ENCODE measurements around the gene N4BP2L1.
"Not testable (repeated sequence)": the region's sequence is repeated elsewhere in the genome, so short reads cannot be mapped to it uniquely, and the experiment has no call there.

N4BP2L1 gene

DNA sequence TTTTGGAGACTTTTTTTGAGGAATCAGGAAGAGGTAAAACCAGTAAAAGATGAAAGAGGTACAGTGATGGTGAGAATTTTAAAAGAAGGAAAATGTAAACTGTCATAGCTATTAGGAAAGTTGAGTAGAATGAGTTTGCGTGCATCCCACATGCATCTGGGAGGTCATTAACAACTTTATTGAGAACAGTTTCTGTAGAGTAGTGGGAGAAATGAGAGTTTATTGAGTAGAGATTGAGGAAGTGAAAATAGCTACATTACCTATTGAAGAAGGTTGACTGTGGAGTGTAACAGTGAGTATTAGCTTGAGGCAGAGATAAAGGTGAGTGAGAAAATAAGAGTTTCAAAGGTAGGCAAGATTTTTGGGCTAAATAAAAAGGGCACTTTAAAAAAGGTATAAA lies 73.9 kb downstream of the N4BP2L1 start:
- H3K4me3 ChIP-seq (ENCODE audit: low read depth, low read length) = no peak overlapping the region
- TF ChIP-seq, protein P1, sequence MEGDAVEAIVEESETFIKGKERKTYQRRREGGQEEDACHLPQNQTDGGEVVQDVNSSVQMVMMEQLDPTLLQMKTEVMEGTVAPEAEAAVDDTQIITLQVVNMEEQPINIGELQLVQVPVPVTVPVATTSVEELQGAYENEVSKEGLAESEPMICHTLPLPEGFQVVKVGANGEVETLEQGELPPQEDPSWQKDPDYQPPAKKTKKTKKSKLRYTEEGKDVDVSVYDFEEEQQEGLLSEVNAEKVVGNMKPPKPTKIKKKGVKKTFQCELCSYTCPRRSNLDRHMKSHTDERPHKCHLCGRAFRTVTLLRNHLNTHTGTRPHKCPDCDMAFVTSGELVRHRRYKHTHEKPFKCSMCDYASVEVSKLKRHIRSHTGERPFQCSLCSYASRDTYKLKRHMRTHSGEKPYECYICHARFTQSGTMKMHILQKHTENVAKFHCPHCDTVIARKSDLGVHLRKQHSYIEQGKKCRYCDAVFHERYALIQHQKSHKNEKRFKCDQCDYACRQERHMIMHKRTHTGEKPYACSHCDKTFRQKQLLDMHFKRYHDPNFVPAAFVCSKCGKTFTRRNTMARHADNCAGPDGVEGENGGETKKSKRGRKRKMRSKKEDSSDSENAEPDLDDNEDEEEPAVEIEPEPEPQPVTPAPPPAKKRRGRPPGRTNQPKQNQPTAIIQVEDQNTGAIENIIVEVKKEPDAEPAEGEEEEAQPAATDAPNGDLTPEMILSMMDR (IDR thresholded peaks at IDR 0.05; ENCODE audit: low read depth, low read length) = no peak
- no peak for DNase-seq (ENCODE audit: low read depth, low spot score)
- in situ Hi-C loops (cut with HindIII; ENCODE audit: low sequenced_read_pairs) = no loop called here

DNA sequence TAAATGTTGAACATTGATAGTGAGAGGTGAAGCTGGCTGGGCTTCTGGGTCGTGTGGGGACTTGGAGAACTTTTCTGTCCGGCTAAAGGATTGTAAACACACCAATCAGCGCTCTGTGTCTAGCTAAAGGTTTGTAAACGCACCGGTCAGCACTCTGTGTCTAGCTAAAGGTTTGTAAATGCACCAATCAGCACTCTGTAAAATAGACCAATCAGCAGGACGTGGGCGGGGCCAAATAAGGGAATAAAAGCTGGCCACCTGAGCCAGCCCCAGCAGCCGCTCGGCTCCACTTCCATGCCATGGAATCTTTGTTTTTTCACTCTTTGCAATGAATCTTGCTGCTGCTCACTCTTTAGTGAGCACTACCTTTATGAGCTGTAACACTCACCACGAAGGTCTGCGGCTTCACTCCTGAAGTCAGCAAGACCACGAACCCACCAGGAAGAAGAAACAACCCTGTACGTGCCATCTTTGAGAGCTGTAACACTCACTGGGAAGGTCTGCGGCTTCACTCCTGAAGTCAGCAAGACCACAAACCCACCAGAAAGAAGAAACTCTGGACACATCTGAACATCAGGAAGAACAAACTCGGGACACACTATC lies 77.0 kb downstream of the N4BP2L1 start:
- DNase-seq (ENCODE audit: low read depth, low spot score); in situ Hi-C loops (cut with HindIII; ENCODE audit: low sequenced_read_pairs); H3K4me3 ChIP-seq (ENCODE audit: low read depth, low read length): not testable (repeated sequence)

Measured in astrocyte of the spinal cord (primary cell).